GM18499 (cell line): ENCODE data around the gene PCDH9.
"Not testable (repeated sequence)": the region's sequence is repeated elsewhere in the genome, so short reads cannot be mapped to it uniquely, and the experiment has no call there.

ENCODE experiments used
- ATAC-seq: cut with Tn5 transposase; IDR thresholded peaks from one replicate; pipeline ENCODE4 v1.9.1; 2021; ENCODE audit warnings: moderate number of reproducible peaks; ENCODE audit not compliant: insufficient read depth, unreplicated experiment

Gene PCDH9

DNA sequence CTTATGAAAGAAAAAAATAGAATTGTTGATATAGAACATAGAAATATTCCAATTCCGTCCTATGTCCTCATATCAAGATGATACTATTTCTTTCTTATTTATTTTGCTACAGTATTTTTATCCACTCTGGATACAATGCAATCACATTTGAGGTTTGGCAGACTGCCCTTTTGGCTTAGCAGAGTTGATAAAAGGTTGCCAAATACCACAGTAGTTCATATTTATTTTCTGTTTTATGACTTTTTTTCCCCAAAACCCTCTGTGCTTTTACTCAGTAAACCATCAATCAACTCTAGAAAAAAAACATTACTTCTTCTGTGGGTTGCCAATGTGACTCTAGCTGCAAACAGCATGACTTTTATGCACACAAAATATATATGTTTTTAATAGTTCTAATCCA lies 424.5 kb downstream of the PCDH9 start:
- ATAC-seq = no peak

DNA sequence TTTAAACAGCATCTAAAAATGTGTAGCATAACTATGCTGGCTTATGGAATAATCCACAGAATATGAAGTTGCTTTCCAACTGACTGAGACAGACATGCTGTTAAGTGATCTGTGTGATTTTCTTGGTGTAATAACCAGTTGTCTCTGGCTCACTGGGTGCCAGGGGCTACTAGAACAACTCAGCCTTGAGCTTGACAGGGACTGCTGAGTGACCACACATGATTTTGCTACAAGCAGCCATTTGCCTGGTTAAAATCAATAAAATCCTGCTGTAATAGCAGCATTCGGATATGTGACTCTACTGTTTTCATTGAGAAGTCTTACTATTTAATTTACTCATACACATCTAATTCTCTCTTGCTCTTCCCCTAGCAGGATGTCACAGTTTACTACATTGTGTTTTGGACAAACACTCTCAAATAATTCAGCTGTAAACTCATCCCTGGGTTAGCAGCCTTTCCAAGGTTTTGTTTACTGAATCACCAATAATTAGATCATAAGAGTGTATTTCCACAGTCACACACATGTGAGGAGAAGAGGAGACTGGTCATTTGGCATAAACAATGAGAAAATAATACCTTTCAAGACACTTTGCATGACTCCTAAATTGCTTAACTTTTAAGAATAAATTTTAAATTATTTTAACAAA lies 426.2 kb downstream of the PCDH9 start:
- no peak for ATAC-seq

DNA sequence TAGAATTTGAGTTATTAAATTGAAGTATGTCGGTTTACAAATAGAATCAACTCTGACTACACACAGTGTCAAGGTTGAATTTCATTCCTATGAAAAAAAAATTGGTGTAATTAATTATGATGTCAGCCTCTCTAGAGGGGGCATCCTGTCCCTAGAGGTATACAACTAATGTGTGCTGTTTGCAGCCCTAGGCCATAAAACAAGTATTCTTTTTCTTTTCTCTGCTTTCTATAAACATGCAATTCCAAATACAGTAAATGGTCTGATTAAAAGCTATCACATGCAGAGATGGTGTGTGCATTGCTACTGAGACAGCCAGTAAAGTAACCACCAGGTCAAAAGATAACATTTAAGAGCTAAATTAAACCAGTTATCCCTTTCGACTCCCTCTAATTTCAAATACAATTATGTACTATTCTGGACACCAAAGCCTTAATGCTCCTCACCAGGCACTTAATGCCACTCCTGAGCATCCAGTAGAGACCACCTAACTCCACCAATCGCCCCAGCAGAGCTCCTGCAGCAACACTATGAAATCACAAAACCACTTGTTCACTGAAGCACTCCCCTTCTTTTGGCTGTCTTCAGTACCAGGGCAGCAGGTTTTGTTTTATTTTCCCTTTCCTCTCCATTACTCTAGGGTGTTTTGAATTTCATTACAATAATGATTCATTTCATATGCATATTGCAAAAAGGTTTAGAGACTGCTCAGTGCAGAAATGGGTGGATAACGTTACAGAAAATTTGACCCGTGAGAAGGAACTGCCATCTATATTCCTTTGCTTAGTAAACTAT lies 426.9 kb downstream of the PCDH9 start:
- ATAC-seq = no peak

DNA sequence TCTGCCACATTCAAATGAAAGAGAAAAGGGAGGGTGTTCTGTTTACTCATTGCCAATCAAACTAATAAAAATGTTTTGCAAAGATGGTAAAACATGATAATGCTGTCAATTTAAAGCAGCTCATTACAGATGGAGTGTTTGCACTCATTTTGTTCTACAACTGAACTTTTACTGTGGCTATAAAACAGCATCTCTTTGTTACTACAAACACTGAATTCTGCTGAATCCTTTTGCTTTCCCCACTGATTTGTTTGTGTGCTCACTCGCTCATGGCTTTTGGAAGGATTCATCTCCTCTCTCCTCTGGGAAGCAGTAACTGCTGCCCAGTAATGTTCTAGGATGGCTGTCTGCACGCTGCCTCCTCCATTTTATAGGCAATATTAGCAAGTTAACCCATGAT lies 434.5 kb downstream of the PCDH9 start:
- ATAC-seq = no peak

DNA sequence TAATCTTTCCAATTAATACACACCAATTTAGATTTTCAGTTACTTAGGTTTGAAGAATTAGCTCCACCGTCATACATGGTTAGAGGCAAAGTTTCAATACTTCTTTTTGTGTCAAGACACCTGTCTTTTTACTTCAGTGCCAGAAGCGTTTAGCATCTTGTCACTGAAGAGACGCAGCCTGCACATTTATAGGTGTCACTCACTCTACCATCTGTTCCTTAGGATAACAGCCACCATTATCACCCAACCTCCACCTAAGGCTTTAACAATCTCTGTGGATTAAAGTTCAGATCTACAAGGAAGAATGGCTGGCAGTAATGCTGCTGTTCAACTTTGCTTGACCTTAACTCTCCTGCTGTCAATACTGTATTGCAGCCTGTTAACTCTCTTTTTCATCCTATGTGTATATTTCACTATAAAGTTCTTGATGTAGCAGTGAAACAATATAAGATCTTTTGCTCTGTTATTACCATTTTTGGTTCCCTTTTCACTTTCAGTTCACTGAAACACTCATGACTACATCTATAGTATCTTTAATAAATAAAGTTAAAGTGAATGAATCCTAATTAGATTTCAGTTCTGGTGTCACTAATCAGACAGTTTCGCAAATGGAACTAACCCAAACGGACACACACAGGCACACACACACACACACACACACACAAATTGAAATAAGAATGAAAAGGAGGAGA lies 435.6 kb downstream of the PCDH9 start:
- no peak for ATAC-seq

DNA sequence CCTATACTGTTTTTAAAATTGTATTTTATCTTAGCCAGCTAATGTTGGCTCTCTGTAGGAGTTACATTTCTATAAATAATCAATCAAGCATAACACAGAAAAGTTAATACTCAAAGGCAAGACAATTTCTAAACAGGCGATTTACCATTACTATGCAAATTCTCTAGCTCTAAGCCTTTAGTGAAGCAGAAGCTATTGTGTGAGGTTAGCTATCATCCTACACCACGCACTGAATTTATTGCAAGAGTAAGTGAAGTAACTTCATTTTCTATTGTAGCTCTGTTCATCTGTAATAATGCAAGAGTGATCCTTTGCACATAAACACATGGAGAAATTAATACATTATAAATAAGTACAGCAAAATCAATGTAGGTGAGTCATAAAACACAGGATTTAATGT lies 439.3 kb downstream of the PCDH9 start:
- no peak for ATAC-seq

DNA sequence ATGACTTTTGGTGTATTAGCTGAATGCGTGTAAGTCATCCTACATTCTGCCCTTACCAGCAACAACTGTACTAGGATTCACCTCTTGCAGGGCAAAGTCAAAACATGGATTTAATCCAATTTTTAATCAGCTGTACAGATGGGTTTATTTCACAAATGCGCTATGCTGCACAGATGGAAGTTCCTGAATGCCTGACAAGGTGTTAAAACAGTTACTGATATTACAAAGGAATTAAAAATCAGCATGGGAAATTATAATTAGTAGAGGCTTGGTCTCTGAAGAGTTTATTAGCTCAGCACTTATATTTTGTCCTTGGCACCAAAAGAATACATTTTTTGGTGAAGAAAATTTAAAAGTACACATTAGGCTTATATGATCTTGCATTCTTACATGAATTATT lies 448.9 kb downstream of the PCDH9 start:
- ATAC-seq = no peak

DNA sequence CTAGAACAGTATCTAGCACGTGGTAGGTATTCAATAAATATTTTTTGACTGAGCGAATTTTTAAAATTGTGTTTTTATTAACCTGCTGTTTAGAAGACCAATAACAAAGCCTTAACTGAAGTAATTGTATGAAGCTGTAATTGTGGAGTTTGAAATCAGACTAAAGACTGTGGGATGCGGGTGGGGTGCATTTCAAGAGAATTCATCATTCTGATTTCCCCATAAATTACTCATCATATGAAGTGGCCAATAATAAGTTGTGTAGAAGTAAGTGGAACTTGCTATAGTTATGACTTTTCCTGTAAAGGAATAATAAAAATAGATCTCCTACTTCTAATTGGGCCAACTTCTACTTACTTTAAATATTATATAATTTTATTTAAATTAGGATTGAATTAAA lies 449.3 kb downstream of the PCDH9 start:
- no peak for ATAC-seq

DNA sequence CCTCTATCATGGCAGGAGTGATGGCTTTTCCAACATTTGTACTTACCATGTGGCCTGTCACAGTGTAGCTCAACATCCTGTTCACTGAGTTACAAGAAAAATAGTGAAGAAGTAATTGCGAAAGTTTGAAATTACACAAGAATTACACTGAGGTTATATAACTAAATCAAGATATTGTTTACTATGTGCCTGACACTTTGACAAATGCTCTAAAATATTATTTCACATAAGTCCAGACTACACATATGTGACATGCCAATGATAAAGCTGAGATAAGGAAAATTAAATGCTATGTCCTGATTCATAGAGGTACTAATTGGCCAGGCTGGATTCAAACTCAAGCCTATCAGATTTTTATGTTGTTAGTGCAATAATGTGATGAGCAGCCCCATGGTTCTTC lies 451.7 kb downstream of the PCDH9 start:
- ATAC-seq = no peak

DNA sequence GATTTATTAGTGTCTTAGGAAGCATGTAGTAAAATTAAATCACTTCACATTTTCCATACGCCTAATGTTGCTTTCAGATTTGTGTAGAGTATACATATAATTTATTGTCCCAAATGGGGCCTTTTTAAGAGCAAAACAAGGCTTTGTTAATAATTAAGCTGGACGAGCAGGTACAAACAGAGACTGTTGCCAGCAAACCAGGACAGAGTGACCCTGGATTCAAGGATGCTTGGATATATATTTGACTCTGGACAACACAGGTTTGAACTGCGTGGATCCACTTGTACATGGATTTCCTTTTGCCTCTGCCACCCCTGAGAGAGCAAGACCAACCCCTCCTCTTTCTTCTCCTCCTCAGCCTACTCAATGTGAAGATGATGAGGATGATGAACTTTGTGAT lies 454.9 kb downstream of the PCDH9 start:
- ATAC-seq = no peak

DNA sequence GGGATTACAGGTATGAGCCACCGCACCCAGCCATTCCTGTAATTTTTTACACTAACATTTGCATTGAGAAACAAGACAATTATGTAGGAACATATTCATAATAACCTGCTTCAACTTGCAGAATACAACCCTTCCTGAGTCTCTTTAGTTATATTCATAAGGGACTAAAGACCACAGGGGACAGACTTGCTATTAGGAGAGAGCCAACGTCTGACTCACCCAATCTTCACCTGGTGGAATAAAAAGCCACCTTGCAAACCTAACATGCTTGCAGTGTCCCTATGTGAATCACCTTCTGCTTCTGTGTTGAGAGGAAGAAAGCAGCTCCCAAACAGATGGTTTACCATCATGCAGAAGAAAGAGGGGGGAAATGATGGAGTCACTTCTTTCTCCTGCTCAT lies 456.1 kb downstream of the PCDH9 start:
- ATAC-seq = no peak

DNA sequence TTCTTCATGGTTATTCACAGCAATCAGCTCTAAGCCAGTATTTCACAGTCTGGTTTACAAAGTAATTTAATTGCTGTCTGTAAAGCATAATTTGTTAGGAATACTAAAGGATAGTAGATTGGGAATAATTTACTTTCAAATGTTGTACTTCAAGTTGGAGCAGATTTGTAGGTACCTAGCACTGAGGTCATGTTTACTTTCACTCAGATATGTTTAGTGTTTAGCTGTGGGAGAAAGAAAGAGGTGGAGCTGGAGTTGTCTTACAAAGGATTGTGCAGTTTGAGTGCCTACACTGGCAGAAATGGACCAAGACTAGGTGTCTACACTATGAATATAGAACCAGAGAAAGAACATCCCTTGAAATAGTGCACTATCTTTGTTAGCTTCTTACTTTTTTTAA lies 464.6 kb downstream of the PCDH9 start:
- no peak for ATAC-seq

DNA sequence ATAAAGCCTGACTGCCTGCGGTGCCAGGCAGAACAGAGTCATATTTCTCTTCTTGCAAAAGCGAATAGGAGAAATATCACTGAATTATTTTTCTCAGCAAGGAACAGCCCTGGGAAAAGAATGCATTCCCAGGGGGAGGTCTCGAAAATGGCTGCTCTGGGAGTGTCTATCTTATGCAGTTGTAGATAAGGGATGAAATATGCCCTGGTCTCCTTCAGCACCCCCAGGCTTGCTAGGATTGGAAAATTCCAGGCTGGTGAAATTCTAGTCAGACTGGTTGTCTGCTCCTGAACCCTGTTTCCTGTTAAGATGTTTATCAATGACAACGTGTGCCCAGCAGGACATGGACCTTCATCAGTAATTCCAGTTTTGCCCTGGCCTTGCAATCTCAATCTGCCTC lies 469.5 kb downstream of the PCDH9 start:
- not testable (repeated sequence) for ATAC-seq

DNA sequence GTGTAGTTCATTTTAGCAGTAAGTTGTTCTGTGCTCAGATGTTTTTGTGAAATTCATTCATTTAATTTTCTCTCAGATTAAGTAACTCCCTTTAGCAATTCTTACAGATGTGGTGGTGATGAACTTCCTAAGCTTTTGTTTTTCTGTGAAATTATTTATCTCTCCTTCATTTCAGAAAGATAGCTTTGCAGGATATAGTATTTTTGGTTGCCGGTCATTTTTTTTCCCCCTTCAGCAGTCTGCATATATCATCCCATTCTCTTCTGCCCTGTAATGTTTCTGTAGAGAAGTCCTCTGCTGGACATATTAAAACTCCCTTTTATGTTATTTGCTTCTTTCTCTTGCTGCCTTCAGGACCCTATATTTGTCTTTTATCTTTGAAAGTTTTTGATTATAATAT lies 470.2 kb downstream of the PCDH9 start:
- ATAC-seq = no peak

DNA sequence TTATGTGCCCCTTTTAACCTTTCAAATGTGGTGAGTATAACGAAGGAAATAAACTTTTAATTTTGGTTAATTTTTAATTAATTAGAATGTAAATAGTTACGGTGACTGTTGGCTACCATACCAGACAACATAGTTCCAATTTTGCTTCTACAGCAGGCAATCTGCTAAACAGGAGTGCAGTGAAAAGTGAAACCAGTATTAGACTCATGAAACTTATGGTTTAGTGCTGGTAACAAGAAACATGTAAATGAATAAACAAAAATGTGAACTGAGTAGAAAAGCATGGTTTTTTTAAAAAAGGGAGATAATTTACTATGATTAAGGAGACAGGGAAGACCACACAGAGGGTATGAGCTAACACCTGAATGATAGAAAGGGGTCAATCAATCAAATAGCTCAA lies 478.4 kb downstream of the PCDH9 start:
- ATAC-seq = no peak

DNA sequence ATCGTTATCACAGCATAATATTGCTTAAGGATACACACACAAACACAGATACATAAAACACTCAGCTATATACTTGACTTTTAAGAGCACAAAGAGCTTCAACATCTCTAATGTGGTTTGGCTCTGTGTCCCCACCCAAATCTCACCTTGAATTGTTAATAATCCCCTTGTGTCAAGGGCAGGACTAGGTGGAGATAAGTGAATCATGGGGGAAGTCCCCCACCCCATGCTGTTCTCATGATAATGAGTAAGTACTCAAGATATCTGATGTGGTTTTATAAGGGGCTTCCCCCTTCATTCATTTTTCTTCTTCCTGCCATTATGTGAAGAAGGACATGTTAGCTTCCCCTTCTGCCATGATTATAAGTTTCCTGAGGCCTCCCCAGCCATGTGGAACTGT lies 481.4 kb downstream of the PCDH9 start:
- no peak for ATAC-seq

DNA sequence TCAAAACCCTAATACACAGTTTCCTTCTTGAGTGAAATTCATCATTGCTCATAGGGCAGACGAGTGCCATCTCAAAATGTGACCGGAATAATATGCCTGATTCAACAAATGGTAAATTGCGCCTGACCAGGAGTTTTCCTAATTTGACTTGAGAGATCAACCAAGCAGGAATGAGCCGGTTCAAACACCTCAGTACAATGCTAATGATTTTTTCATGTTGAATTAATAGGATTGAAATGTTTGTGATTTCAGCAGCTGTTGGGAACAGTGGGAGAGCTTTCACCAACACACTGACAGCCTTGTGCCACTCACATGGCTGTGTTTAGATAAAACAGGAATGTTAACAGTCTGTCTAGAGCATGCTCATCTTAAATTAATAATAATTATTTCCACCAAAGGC lies 484.8 kb downstream of the PCDH9 start:
- no peak for ATAC-seq

DNA sequence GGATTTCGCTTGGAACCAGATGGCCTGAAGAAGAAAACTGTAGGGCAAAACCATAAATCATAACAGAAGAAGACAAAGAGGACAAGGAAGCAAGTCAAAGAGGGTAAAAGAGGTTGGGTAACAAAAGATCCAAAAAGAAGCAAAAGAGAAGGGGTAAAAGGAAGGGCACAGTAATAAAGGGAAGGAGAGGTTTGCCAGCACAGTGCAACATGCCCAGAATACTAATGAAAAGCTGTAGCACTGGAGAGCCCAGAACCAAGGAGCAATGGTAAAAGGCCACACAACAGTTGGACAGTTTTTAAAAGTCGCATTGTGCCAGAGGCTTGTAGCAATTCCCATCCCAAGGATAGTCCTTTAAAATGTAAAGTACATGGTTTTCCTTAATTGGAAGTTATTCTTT lies 506.6 kb downstream of the PCDH9 start:
- no peak for ATAC-seq

DNA sequence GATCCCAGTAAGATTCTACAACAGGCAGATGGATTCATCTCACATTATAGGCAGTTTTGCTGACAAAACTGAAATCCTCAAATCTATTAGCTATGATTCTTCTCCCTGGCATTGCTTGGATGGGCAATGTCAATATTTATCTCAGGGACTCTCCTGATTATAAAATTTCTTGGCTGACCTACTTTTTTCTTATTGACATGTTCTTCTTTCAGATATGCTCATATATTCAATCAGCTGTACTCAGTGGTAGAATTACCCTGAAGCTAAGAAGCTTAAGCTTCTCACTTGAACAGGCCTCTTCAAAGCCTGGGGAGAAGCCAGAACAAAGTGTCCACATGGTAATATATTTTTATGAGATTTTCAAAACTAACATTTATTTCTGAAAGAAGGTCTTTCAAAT lies 513.6 kb downstream of the PCDH9 start:
- ATAC-seq = no peak

DNA sequence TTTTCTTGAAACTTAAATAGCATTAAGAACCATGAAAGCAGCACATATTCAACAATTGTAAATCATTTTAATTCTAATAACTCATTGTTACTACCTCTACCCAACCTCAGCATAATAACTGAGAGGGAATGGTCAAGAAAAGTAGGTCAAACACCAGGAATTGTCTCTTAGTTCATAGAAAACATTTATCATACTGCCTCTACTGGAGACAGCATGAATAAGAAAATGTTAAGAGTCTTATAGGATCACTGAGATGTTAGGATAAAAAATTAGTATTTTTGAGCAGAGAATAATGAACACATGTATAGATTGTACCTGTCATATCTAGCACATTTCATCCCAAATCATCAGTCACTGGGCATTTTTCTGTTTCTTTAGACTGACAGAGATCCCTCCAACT lies 515.3 kb downstream of the PCDH9 start:
- no peak for ATAC-seq

DNA sequence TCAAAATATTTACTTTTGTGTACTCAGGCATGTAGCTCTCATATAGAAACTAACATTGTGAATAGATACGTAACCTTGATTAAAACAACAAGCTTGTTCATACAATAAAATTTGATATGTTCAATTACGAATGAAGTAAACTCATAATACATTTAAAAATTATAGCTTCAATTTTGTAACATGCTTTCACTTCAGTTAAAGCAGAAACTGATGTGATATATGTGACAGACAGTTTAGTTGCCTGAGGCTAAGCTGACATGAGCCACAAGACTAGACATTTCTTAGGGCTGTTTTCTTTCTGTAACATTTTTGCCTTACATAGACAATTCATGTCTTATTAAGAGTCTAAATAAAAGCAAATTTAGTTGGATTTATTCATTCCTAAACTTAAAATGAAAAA lies 526.0 kb downstream of the PCDH9 start:
- no peak for ATAC-seq

DNA sequence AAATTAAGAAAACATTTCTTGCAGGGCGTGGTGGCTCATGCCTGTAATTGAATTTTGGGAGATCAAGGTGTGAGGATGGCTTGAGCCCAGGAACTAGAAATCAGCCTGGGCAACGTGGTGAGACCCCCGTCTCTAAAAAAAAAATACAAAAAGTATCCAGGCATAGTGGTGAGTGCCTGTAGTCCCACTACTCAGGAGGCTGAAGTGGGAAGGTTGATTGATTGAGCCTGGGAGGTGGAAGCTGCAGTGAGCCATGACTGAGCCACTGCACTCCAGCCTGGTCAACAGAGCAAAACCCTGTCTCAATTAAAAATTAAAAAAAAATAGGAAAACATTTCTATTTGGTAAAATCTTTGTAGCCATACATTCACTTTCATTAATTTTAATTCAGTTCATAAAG lies 526.5 kb downstream of the PCDH9 start:
- no peak for ATAC-seq
